Measurements from ENCODE around the gene MAP4. TPM values are rescaled to one million over a fixed set of nuclear protein-coding genes. Genes with fewer than 3 reads are reported as not detected.

MAP4 gene
- total RNA-seq, 1 donor from 2014 or later = 54.6 TPM

DNA sequence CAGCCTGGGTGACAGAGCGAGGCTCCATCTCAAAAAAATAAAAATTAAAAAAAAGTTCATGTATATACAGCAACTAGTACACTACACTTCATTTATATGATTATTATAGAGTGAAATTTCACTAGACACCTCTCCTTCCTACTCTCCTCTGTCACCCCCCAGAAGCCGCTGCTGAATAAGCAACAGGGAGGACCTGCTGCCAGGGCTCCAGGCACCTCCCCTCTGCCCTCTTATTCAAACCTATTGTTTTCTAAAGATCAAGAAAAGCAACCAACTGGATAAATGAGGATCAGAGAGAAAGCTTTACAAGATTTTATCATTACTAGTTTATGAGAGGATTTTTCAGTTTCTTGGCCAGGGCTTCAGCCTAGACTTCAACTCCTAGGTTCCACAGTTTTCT lies 141.8 kb downstream of the MAP4 start:
- no peak overlapping the region for H3K9ac ChIP-seq
- Mint-ChIP-seq H3K4me3 (no peak overlapping the region), H3K27me3 (ENCODE audit: insufficient read depth, low read depth) (peaks cover 2% of the 10 kb centered on the region), H3K9me3 (no peaks in the 10 kb centered on the region), H3K4me1 (peaks cover 18% of the 10 kb centered on the region), H3K27ac (peak overlapping the region; percentile 53), H3K36me3 (peaks cover 42% of the 10 kb centered on the region)
- H3K27ac ChIP-seq = peak overlapping the region; percentile 92
- no peak overlapping the region for H2AFZ ChIP-seq (replicated peaks)
- H3K4me1 ChIP-seq = peaks cover 24% of the 10 kb centered on the region
- TF ChIP-seq EZH2phosphoT487 (IDR thresholded peaks at IDR 0.05) (no peak), EZH2 (IDR thresholded peaks at IDR 0.05) (no peak)
- TF ChIP-seq, protein P1, sequence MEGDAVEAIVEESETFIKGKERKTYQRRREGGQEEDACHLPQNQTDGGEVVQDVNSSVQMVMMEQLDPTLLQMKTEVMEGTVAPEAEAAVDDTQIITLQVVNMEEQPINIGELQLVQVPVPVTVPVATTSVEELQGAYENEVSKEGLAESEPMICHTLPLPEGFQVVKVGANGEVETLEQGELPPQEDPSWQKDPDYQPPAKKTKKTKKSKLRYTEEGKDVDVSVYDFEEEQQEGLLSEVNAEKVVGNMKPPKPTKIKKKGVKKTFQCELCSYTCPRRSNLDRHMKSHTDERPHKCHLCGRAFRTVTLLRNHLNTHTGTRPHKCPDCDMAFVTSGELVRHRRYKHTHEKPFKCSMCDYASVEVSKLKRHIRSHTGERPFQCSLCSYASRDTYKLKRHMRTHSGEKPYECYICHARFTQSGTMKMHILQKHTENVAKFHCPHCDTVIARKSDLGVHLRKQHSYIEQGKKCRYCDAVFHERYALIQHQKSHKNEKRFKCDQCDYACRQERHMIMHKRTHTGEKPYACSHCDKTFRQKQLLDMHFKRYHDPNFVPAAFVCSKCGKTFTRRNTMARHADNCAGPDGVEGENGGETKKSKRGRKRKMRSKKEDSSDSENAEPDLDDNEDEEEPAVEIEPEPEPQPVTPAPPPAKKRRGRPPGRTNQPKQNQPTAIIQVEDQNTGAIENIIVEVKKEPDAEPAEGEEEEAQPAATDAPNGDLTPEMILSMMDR (IDR thresholded peaks at IDR 0.05) = no peak
- peak overlapping the region; percentile 23 for H3K4me3 ChIP-seq
- H3K79me2 ChIP-seq (ENCODE audit: low read depth) = no peaks in the 10 kb centered on the region
- DNase-seq (ENCODE audit: low spot score) = peak; percentile 63
- no peaks in the 10 kb centered on the region for H3K27me3 ChIP-seq
- peak overlapping the region; percentile 34 for H3K4me2 ChIP-seq
- peaks cover 23% of the 10 kb centered on the region for H3F3A ChIP-seq (ENCODE audit: low read depth)
- H3K9me3 ChIP-seq (ENCODE audit: low read depth) = no peaks in the 10 kb centered on the region
- H3K36me3 ChIP-seq = no peaks in the 10 kb centered on the region
- H4K20me1 ChIP-seq (ENCODE audit: low read depth) = no peaks in the 10 kb centered on the region

DNA sequence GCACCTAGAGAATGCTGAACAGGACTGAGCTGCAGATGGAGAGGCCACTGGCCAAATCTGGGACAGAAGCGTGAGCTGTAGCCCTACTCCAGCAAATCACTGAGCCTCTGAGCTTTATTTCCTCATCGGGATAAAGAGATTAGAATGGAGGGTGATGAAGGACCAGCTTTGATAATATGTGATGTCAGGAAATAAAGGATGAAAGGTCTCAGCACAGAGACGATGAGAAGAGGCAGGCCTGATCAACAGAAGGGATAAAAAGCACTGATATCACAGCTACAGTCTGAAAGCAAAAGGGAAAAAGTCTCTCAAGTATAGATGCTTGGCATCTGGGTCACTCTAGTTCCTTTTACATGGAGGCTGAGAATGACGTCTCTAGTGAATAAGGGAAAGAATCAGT lies 143.3 kb downstream of the MAP4 start:
- Histone ChIP-seq H3K36me3 (no peaks in the 10 kb centered on the region), H3F3A (ENCODE audit: low read depth) (peaks cover 23% of the 10 kb centered on the region), H3K4me1 (peaks cover 24% of the 10 kb centered on the region), H4K20me1 (ENCODE audit: low read depth) (no peaks in the 10 kb centered on the region), H3K27ac (no peak overlapping the region), H3K27me3 (no peaks in the 10 kb centered on the region), H3K9ac (no peak overlapping the region), H3K4me2 (no peak overlapping the region), H3K9me3 (ENCODE audit: low read depth) (no peaks in the 10 kb centered on the region), H3K4me3 (no peak overlapping the region), H2AFZ (replicated peaks) (no peak overlapping the region), H3K79me2 (ENCODE audit: low read depth) (no peaks in the 10 kb centered on the region)
- Mint-ChIP-seq H3K9me3 (no peaks in the 10 kb centered on the region), H3K4me1 (peaks cover 18% of the 10 kb centered on the region), H3K4me3 (no peak overlapping the region), H3K27me3 (ENCODE audit: insufficient read depth, low read depth) (peaks cover 2% of the 10 kb centered on the region), H3K27ac (peak overlapping the region; percentile 21), H3K36me3 (peaks cover 49% of the 10 kb centered on the region)
- no peak for DNase-seq (ENCODE audit: low spot score)
- TF ChIP-seq, protein P1 (IDR thresholded peaks at IDR 0.05) = no peak
- TF ChIP-seq EZH2 (IDR thresholded peaks at IDR 0.05) (no peak), EZH2phosphoT487 (IDR thresholded peaks at IDR 0.05) (no peak)

DNA sequence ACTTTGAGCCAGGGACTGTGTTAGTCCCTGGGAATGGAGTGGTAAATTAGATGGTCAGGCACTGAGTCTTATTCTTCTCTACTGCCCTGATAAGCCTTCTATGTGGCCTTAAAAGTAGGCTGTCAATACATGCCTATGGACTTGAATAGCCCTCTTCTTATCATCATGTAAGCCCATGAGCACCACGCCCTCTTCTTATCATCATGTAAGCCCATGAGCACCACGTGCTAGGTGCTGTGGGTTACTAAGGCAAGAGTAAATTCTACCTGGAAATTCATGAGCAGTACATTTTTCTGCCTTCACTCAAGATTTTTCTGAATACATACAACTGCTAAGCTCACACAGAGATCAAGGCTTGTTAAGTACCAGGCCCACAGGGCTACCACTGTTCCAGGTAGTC lies 144.8 kb downstream of the MAP4 start:
- Histone ChIP-seq H3K4me3 (no peak overlapping the region), H3K79me2 (ENCODE audit: low read depth) (no peaks in the 10 kb centered on the region), H3K4me1 (peaks cover 24% of the 10 kb centered on the region), H3K4me2 (no peak overlapping the region), H4K20me1 (ENCODE audit: low read depth) (no peaks in the 10 kb centered on the region), H3F3A (ENCODE audit: low read depth) (peaks cover 23% of the 10 kb centered on the region), H3K36me3 (no peaks in the 10 kb centered on the region), H3K27ac (no peak overlapping the region), H3K9me3 (ENCODE audit: low read depth) (no peaks in the 10 kb centered on the region), H3K9ac (no peak overlapping the region), H3K27me3 (no peaks in the 10 kb centered on the region), H2AFZ (replicated peaks) (no peak overlapping the region)
- TF ChIP-seq, protein P1 (IDR thresholded peaks at IDR 0.05) = no peak
- TF ChIP-seq EZH2 (IDR thresholded peaks at IDR 0.05) (no peak), EZH2phosphoT487 (IDR thresholded peaks at IDR 0.05) (no peak)
- peaks cover 2% of the 10 kb centered on the region for H3K27me3 Mint-ChIP-seq (ENCODE audit: insufficient read depth, low read depth)
- no peak overlapping the region for H3K4me3 Mint-ChIP-seq
- H3K27ac Mint-ChIP-seq = no peak overlapping the region
- DNase-seq (ENCODE audit: low spot score) = no peak
- peaks cover 44% of the 10 kb centered on the region for H3K36me3 Mint-ChIP-seq
- peaks cover 18% of the 10 kb centered on the region for H3K4me1 Mint-ChIP-seq
- H3K9me3 Mint-ChIP-seq = no peaks in the 10 kb centered on the region

Measured in neural progenitor cell (in vitro differentiated cells).